GM23338 (cell line): Measurements from ENCODE around the gene MNX1. TPM values are rescaled to one million over a fixed set of nuclear protein-coding genes. Genes with fewer than 3 reads are reported as not detected.

Experiments
- ATAC-seq: fragments of 200-7000 bp; cut with Tn5 transposase; 3 replicates; pipeline ENCODE4 v1.9.1; 2020
- DNase-seq: peaks from one replicate; pipeline ENCODE4 v3.0.0-alpha.2; 2015; ENCODE audit warnings: low spot score
- H2AFZ ChIP-seq: fragments of 200-600 bp; sonication (generic); 2 replicates; pipeline ENCODE4 v1.8.0; 2016; ENCODE audit warnings: antibody characterized with exemption, mild to moderate bottlenecking, moderate library complexity
- H3F3A ChIP-seq: fragments of 200-600 bp; sonication (generic); replicated peaks from 2 replicates; pipeline ENCODE4 v1.8.0; 2017; ENCODE audit warnings: antibody characterized with exemption, mixed run types, low read depth
- H3K27ac ChIP-seq: fragments of 200-600 bp; sonication (generic); 2 replicates; pipeline ENCODE4 v1.6.1; 2016; ENCODE audit warnings: low read depth
- H3K27me3 ChIP-seq: fragments of 200-600 bp; sonication (generic); 2 replicates; pipeline ENCODE4 v1.8.0; 2016; ENCODE audit warnings: mild to moderate bottlenecking, mixed run types, moderate library complexity; ENCODE audit not compliant: insufficient read depth
- H3K36me3 ChIP-seq: fragments of 200-600 bp; sonication (generic); 2 replicates; pipeline ENCODE4 v1.8.0; 2016; ENCODE audit warnings: mild to moderate bottlenecking; ENCODE audit not compliant: insufficient read depth
- H3K4me1 ChIP-seq: fragments of 200-600 bp; sonication (generic); 2 replicates; pipeline ENCODE4 v1.8.0; 2016; ENCODE audit warnings: mild to moderate bottlenecking, moderate library complexity; ENCODE audit not compliant: insufficient read depth
- H3K4me2 ChIP-seq: fragments of 200-600 bp; sonication (generic); 2 replicates; pipeline ENCODE4 v1.7.1; 2017; ENCODE audit warnings: mixed run types
- H3K4me3 ChIP-seq: fragments of 200-600 bp; sonication (generic); 2 replicates; pipeline ENCODE4 v1.6.1; 2016; ENCODE audit warnings: mixed run types
- H3K79me2 ChIP-seq: fragments of 200-600 bp; sonication (generic); replicated peaks from 2 replicates; pipeline ENCODE4 v1.8.0; 2017; ENCODE audit warnings: mild to moderate bottlenecking; ENCODE audit not compliant: insufficient read depth
- H3K9me2 ChIP-seq: fragments of 200-600 bp; sonication (generic); 2 replicates; pipeline ENCODE4 v1.8.0; 2017; ENCODE audit not compliant: insufficient read depth
- H4K20me1 ChIP-seq: fragments of 200-600 bp; sonication (generic); replicated peaks from 2 replicates; pipeline ENCODE4 v1.8.0; 2017; ENCODE audit warnings: mild to moderate bottlenecking; ENCODE audit not compliant: insufficient read depth
- H3K27ac Mint-ChIP-seq: 2 replicates; pipeline ENCODE4 v1.8.0; 2020; ENCODE audit warnings: inconsistent platforms, mild to moderate bottlenecking, moderate library complexity, mixed read lengths
- H3K27me3 Mint-ChIP-seq: 3 replicates; pipeline ENCODE4 v1.8.0; 2022; ENCODE audit warnings: low read depth, mild to moderate bottlenecking, moderate library complexity, mixed read lengths, inconsistent platforms; ENCODE audit not compliant: insufficient read depth, poor library complexity
- H3K36me3 Mint-ChIP-seq: 3 replicates; pipeline ENCODE4 v1.8.0; 2021; ENCODE audit warnings: low read depth, mild to moderate bottlenecking, inconsistent platforms, moderate library complexity, mixed read lengths
- H3K4me1 Mint-ChIP-seq: 3 replicates; pipeline ENCODE4 v1.8.0; 2020; ENCODE audit warnings: mild to moderate bottlenecking, inconsistent platforms, mixed read lengths
- H3K4me3 Mint-ChIP-seq: 3 replicates; pipeline ENCODE4 v1.8.0; 2021; ENCODE audit warnings: moderate library complexity, mild to moderate bottlenecking, inconsistent platforms, mixed read lengths
- H3K9me3 Mint-ChIP-seq: 3 replicates; pipeline ENCODE4 v1.8.0; 2020; ENCODE audit warnings: moderate library complexity, mild to moderate bottlenecking, inconsistent platforms, mixed read lengths
- CREB1 ChIP-seq: fragments of 250-450 bp; sonication (Bioruptor Pico); IDR thresholded peaks from 2 replicates; pipeline ENCODE4 v1.5.0; 2020; ENCODE audit warnings: low read depth, mild to moderate bottlenecking, moderate library complexity
- CTCF ChIP-seq, 2 experiments: fragments of 200-600 bp in 1 of 2; sonication (generic) in 1 of 2; conservative IDR thresholded peaks; 2 replicates each; pipeline versions ENCODE4 v1.5.1 to v1.6.1; 2016 to 2017; ENCODE audit warnings: antibody characterized with exemption in 2 of 2, low read depth in 2 of 2, mild to moderate bottlenecking in 2 of 2, moderate library complexity in 1 of 2
- ETS1 ChIP-seq: IDR thresholded peaks from 2 replicates; pipeline ENCODE4 v1.6.1; 2016; ENCODE audit warnings: antibody characterized with exemption
- EZH2 ChIP-seq: fragments of 200-600 bp; sonication (generic); IDR thresholded peaks from one replicate; pipeline ENCODE4 v1.8.0; 2017; ENCODE audit warnings: antibody characterized with exemption, mild to moderate bottlenecking, low read depth; ENCODE audit not compliant: unreplicated experiment
- EZH2phosphoT487 ChIP-seq: fragments of 200-600 bp; sonication (generic); IDR thresholded peaks from one replicate; pipeline ENCODE4 v1.8.1; 2018; ENCODE audit warnings: antibody characterized with exemption; ENCODE audit not compliant: unreplicated experiment
- NANOG ChIP-seq: IDR thresholded peaks from 2 replicates; pipeline ENCODE4 v1.6.1; 2016; ENCODE audit warnings: antibody characterized with exemption, borderline replicate concordance
- POLR2AphosphoS5 ChIP-seq: IDR thresholded peaks from 2 replicates; pipeline ENCODE4 v1.6.1; 2016; ENCODE audit warnings: antibody characterized with exemption, low read depth
- ZNF114 ChIP-seq: fragments of 250-450 bp; sonication (Bioruptor Pico); IDR thresholded peaks from 2 replicates; pipeline ENCODE4 v1.5.0; 2020; ENCODE audit warnings: mild to moderate bottlenecking, moderate library complexity
- ZNF331 ChIP-seq: fragments of 250-450 bp; sonication (Bioruptor Pico); IDR thresholded peaks from 2 replicates; pipeline ENCODE4 v1.5.0; 2020; ENCODE audit warnings: low read depth, mild to moderate bottlenecking, moderate library complexity
- polyA plus RNA-seq: library from polyadenylated mRNA; unstranded; fragments of >200 nt; fragmentation: Nextera tagmentation; extraction: Ambion mirVana; gene quantifications from 2 replicates; pipeline ENCODE4 v1.2.1, GENCODE V29; 2016
- total RNA-seq: library from RNA; depleted of rRNA; stranded (reverse); fragments of >200 nt; shearing (Covaris generic); gene quantifications from 2 replicates; pipeline ENCODE4 v1.2.3, GENCODE V29; 2014
- TF ChIP-seq, protein P1 (sequence below): fragments of 250-450 bp; sonication (Bioruptor Pico); IDR thresholded peaks from 2 replicates; pipeline ENCODE4 v1.5.0; 2020; ENCODE audit warnings: mild to moderate bottlenecking, moderate library complexity

The MNX1 gene
- total and polyA plus RNA-seq, 2 experiments from 2014 or later, result 0.14 to 0.24 TPM

GRCh38 chr7:156998988-156999957 is 11.2 kb downstream of the MNX1 start:
- Histone ChIP-seq H3K27ac (no peak overlapping the region), H2AFZ (no peak overlapping the region), H3K4me2 (peak overlapping the region; percentile 86), H3K79me2 (no peaks in the 10 kb centered on the region), H3K36me3 (no peaks in the 10 kb centered on the region), H3K4me1 (peaks cover 35% of the 10 kb centered on the region), H3K27me3 (peaks cover 90% of the 10 kb centered on the region), H3K4me3 (peak overlapping the region; percentile 54), H4K20me1 (peaks cover 25% of the 10 kb centered on the region), H3F3A (peaks cover 13% of the 10 kb centered on the region), H3K9me2 (no peaks in the 10 kb centered on the region)
- peak; percentile 58 for DNase-seq
- H3K36me3 Mint-ChIP-seq, result no peaks in the 10 kb centered on the region
- H3K4me3 Mint-ChIP-seq, result peak overlapping the region; percentile 51
- H3K27me3 Mint-ChIP-seq, result peaks cover 84% of the 10 kb centered on the region
- H3K27ac Mint-ChIP-seq, result no peak overlapping the region
- H3K9me3 Mint-ChIP-seq, result peaks cover 2% of the 10 kb centered on the region; the same call in 1 of the 3 replicates
- peaks cover 21% of the 10 kb centered on the region for H3K4me1 Mint-ChIP-seq
- peak; percentile 75 for TF ChIP-seq EZH2
- no peak for TF ChIP-seq CREB1 (CRISPR knock-in tag)
- peak; percentile 35 for TF ChIP-seq EZH2phosphoT487
- peak; percentile 18 for ATAC-seq

GRCh38 chr7:156994417-156994816 is 16.0 kb downstream of the MNX1 start:
- Mint-ChIP-seq H3K27me3 (peaks cover 52% of the 10 kb centered on the region), H3K9me3 (no peaks in the 10 kb centered on the region; the same call in 2 of the 3 replicates)
- H3K79me2 ChIP-seq, result no peaks in the 10 kb centered on the region

More at GRCh38 chr7:156994417-156994816, 16.0 kb downstream of the MNX1 start:
- H3K27me3 ChIP-seq, result peaks cover 47% of the 10 kb centered on the region
- peaks cover 5% of the 10 kb centered on the region for H3F3A ChIP-seq
- H3K4me2 ChIP-seq, result no peak overlapping the region
- TF ChIP-seq EZH2phosphoT487, result no peak
- no peak for TF ChIP-seq POLR2AphosphoS5
- TF ChIP-seq NANOG, result no peak
- no peak for TF ChIP-seq ETS1
- no peak for TF ChIP-seq ZNF331
- TF ChIP-seq ZNF114, result no peak
- TF ChIP-seq, protein P1, sequence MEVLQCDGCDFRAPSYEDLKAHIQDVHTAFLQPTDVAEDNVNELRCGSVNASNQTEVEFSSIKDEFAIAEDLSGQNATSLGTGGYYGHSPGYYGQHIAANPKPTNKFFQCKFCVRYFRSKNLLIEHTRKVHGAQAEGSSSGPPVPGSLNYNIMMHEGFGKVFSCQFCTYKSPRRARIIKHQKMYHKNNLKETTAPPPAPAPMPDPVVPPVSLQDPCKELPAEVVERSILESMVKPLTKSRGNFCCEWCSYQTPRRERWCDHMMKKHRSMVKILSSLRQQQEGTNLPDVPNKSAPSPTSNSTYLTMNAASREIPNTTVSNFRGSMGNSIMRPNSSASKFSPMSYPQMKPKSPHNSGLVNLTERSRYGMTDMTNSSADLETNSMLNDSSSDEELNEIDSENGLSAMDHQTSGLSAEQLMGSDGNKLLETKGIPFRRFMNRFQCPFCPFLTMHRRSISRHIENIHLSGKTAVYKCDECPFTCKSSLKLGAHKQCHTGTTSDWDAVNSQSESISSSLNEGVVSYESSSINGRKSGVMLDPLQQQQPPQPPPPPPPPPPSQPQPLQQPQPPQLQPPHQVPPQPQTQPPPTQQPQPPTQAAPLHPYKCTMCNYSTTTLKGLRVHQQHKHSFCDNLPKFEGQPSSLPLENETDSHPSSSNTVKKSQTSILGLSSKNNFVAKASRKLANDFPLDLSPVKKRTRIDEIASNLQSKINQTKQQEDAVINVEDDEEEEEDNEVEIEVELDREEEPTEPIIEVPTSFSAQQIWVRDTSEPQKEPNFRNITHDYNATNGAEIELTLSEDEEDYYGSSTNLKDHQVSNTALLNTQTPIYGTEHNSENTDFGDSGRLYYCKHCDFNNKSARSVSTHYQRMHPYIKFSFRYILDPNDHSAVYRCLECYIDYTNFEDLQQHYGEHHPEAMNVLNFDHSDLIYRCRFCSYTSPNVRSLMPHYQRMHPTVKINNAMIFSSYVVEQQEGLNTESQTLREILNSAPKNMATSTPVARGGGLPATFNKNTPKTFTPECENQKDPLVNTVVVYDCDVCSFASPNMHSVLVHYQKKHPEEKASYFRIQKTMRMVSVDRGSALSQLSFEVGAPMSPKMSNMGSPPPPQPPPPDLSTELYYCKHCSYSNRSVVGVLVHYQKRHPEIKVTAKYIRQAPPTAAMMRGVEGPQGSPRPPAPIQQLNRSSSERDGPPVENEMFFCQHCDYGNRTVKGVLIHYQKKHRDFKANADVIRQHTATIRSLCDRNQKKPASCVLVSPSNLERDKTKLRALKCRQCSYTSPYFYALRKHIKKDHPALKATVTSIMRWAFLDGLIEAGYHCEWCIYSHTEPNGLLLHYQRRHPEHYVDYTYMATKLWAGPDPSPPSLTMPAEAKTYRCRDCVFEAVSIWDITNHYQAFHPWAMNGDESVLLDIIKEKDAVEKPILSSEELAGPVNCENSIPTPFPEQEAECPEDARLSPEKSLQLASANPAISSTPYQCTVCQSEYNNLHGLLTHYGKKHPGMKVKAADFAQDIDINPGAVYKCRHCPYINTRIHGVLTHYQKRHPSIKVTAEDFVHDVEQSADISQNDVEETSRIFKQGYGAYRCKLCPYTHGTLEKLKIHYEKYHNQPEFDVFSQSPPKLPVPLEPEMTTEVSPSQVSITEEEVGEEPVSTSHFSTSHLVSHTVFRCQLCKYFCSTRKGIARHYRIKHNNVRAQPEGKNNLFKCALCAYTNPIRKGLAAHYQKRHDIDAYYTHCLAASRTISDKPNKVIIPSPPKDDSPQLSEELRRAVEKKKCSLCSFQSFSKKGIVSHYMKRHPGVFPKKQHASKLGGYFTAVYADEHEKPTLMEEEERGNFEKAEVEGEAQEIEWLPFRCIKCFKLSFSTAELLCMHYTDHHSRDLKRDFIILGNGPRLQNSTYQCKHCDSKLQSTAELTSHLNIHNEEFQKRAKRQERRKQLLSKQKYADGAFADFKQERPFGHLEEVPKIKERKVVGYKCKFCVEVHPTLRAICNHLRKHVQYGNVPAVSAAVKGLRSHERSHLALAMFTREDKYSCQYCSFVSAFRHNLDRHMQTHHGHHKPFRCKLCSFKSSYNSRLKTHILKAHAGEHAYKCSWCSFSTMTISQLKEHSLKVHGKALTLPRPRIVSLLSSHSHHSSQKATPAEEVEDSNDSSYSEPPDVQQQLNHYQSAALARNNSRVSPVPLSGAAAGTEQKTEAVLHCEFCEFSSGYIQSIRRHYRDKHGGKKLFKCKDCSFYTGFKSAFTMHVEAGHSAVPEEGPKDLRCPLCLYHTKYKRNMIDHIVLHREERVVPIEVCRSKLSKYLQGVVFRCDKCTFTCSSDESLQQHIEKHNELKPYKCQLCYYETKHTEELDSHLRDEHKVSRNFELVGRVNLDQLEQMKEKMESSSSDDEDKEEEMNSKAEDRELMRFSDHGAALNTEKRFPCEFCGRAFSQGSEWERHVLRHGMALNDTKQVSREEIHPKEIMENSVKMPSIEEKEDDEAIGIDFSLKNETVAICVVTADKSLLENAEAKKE (CRISPR knock-in tag), result no peak
- TF ChIP-seq CREB1 (CRISPR knock-in tag), result no peak
- TF ChIP-seq CTCF (conservative IDR thresholded peaks at IDR 0.05; ENCODE audit: low read depth in 2 of 2), result no peak
- DNase-seq, result no peak
- no peak overlapping the region for H2AFZ ChIP-seq
- H3K4me3 Mint-ChIP-seq, result no peak overlapping the region
- H3K36me3 Mint-ChIP-seq, result no peaks in the 10 kb centered on the region
- H4K20me1 ChIP-seq, result peaks cover 20% of the 10 kb centered on the region
- no peaks in the 10 kb centered on the region; the same call in 2 of the 3 replicates for H3K4me1 Mint-ChIP-seq
- H3K36me3 ChIP-seq, result no peaks in the 10 kb centered on the region
- no peaks in the 10 kb centered on the region for H3K9me2 ChIP-seq
- H3K4me3 ChIP-seq, result no peak overlapping the region
- H3K4me1 ChIP-seq, result peaks cover 6% of the 10 kb centered on the region
- H3K27ac Mint-ChIP-seq, result no peak overlapping the region
- no peak for ATAC-seq
- no peak overlapping the region for H3K27ac ChIP-seq
